Measurements from ENCODE around the gene MAPRE2. TPM values are rescaled to one million over a fixed set of nuclear protein-coding genes. Genes with fewer than 3 reads are reported as not detected.
A peak's percentile ranks its signal among the peaks of the same experiment; 100 is the strongest.

Gene MAPRE2
- total RNA-seq, 1 experiment from 2014 or later = 29.4 TPM

DNA sequence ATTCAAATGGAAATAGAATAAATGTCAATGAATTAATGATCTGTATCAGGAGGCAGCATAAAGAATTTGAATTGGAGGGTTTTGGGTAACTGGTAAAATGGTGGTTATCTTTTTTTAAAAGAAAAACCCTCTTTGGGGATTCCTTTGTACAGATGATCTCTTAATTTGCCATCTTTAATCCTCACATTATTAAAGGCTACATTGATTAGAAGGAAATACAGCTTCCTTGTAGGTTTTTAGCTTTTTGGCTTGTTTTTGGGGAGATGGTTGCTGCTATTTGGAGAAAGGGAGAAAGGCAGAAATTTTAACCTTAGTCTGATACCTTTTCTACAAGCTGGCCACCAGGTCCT is 600 bp upstream of the MAPRE2 start:
- no peaks in the 10 kb centered on the region; a peak in 1 of 5 replicates for H3K9me3 Mint-ChIP-seq
- no peaks in the 10 kb centered on the region for H3K36me3 Mint-ChIP-seq (ENCODE audit: insufficient read depth in 1 of 3, low read depth in 3 of 3)
- H3K9ac ChIP-seq (ENCODE audit: extremely low read depth, insufficient read length, low read length) = peak overlapping the region; percentile 5
- no peak overlapping the region for H2AK5ac ChIP-seq (ENCODE audit: insufficient read length, low read length)
- H3K27me3 ChIP-seq (ENCODE audit: insufficient read depth, low read length) = no peaks in the 10 kb centered on the region
- H3K23me2 ChIP-seq (ENCODE audit: insufficient read length, low read depth, low read length, poor library complexity, severe bottlenecking) = peaks cover 11% of the 10 kb centered on the region
- H3K56ac ChIP-seq (ENCODE audit: insufficient read length, low read depth, low read length) = no peak overlapping the region
- H3K4me2 ChIP-seq (ENCODE audit: insufficient read depth, insufficient read length, low read length) = peak overlapping the region; percentile 81
- no peak overlapping the region for H4K91ac ChIP-seq (ENCODE audit: insufficient read length, low read depth, low read length)
- peaks cover 3% of the 10 kb centered on the region for H4K20me1 ChIP-seq (ENCODE audit: control insufficient read depth, insufficient read depth, insufficient read length)
- H3K14ac ChIP-seq (ENCODE audit: insufficient read depth, low read length) = peak overlapping the region; percentile 27; the same call in 1 of the 2 replicates
- H2AFZ ChIP-seq (ENCODE audit: low read length) = peak overlapping the region; percentile 32
- no peaks in the 10 kb centered on the region for H3K4me1 ChIP-seq (ENCODE audit: insufficient read depth, low read length)
- H3K27me3 Mint-ChIP-seq (ENCODE audit: low read depth) = peaks cover 1% of the 10 kb centered on the region; the same call in 1 of the 2 replicates
- H3K79me2 ChIP-seq (ENCODE audit: insufficient read depth, low read length) = peaks cover 2% of the 10 kb centered on the region; the same call in 1 of the 2 replicates
- no peak overlapping the region for H2BK12ac ChIP-seq (ENCODE audit: insufficient read length, low read depth, low read length)
- H3K27ac ChIP-seq (ENCODE audit: insufficient read length, low read depth, low read length) = peak overlapping the region; percentile 16
- TF ChIP-seq, protein P1, sequence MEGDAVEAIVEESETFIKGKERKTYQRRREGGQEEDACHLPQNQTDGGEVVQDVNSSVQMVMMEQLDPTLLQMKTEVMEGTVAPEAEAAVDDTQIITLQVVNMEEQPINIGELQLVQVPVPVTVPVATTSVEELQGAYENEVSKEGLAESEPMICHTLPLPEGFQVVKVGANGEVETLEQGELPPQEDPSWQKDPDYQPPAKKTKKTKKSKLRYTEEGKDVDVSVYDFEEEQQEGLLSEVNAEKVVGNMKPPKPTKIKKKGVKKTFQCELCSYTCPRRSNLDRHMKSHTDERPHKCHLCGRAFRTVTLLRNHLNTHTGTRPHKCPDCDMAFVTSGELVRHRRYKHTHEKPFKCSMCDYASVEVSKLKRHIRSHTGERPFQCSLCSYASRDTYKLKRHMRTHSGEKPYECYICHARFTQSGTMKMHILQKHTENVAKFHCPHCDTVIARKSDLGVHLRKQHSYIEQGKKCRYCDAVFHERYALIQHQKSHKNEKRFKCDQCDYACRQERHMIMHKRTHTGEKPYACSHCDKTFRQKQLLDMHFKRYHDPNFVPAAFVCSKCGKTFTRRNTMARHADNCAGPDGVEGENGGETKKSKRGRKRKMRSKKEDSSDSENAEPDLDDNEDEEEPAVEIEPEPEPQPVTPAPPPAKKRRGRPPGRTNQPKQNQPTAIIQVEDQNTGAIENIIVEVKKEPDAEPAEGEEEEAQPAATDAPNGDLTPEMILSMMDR (conservative IDR thresholded peaks at IDR 0.05) = no peak
- DNase-seq = no peak
- peak overlapping the region; percentile 51 for H3K18ac ChIP-seq (ENCODE audit: insufficient read length, low read depth, low read length)
- H2BK20ac ChIP-seq (ENCODE audit: low read depth, low read length, poor library complexity, severe bottlenecking) = no peak overlapping the region
- no peak overlapping the region for H3T11ph ChIP-seq (ENCODE audit: low read length)
- no peak overlapping the region for H2BK15ac ChIP-seq (ENCODE audit: low read depth, low read length)
- H4K5ac ChIP-seq (ENCODE audit: insufficient read length, low read depth, low read length) = no peak overlapping the region
- no peak overlapping the region for H2BK120ac ChIP-seq (ENCODE audit: low read depth, low read length, poor library complexity, severe bottlenecking)
- H3K79me1 ChIP-seq (ENCODE audit: insufficient read depth, low read depth, low read length, poor library complexity, severe bottlenecking) = no peaks in the 10 kb centered on the region
- H3K4me1 Mint-ChIP-seq = peaks cover 37 to 46% of the 10 kb centered on the region in 2 experiments
- no peak overlapping the region for H2BK5ac ChIP-seq (ENCODE audit: insufficient read length, low read length)
- no peak overlapping the region for H4K8ac ChIP-seq (replicated peaks; ENCODE audit: insufficient read length, low read depth, low read length)
- H3K4ac ChIP-seq (ENCODE audit: low read depth, low read length) = no peak overlapping the region
- H3K27ac Mint-ChIP-seq = peak overlapping the region; percentile 14 to 99 (median 95); a peak in 6 of 7 replicates
- H3K23ac ChIP-seq (ENCODE audit: insufficient read length, low read depth, low read length) = no peak overlapping the region
- no peaks in the 10 kb centered on the region for H3K9me3 ChIP-seq (ENCODE audit: control insufficient read depth, low read depth, low read length)
- H3K4me3 Mint-ChIP-seq = peak overlapping the region; percentile 94 to 98

All from H9 (cell line).